HL-60/S4 treated with retinoic acid at 250 ng/mL for 4 days and 3 days (cell line): ENCODE data around the gene CAPN7.

ENCODE experiments used
- in situ Hi-C: fragments of 300-500 bp; cut with MboI; formaldehyde crosslinking; loops from 2 replicates; pipeline ENCODE4 v1.7.0; 2022; ENCODE audit warnings: low sequenced_read_pairs

CAPN7 gene

GRCh38 chr3:15243822-15244482 lies 37.9 kb downstream of the CAPN7 start:
- in situ Hi-C loops = no loop called here

GRCh38 chr3:15246186-15246585 lies 40.1 kb downstream of the CAPN7 start:
- in situ Hi-C loops = no loop called here

- in situ Hi-C loops = no loop called here
These were observed 47.1 kb downstream of the CAPN7 start for GRCh38 chr3:15253023-15253697.

- in situ Hi-C loops = no loop called here
These were observed 49.2 kb downstream of the CAPN7 start for GRCh38 chr3:15255215-15255614.

GRCh38 chr3:15256861-15257341 lies 50.9 kb downstream of the CAPN7 start:
- in situ Hi-C loops = no loop called here

- in situ Hi-C loops = no loop called here
These were observed 52.7 kb downstream of the CAPN7 start for GRCh38 chr3:15258720-15259119.

GRCh38 chr3:15260531-15260930 lies 54.5 kb downstream of the CAPN7 start:
- in situ Hi-C loops = loop anchor here (10.0 kb wide), 1 partner anchor 304 kb away; no protein-coding TSS in a partner anchor

- in situ Hi-C loops = loop anchor here (10.0 kb wide), 1 partner anchor 304 kb away; no protein-coding TSS in a partner anchor
These were observed 55.2 kb downstream of the CAPN7 start for GRCh38 chr3:15261274-15261673.

- in situ Hi-C loops = loop anchor here (10.0 kb wide), 1 partner anchor 303 kb away; no protein-coding TSS in a partner anchor
These were observed 56.0 kb downstream of the CAPN7 start for GRCh38 chr3:15262021-15262420.

- in situ Hi-C loops = loop anchor here (10.0 kb wide), 1 partner anchor 302 kb away; no protein-coding TSS in a partner anchor
These were observed 57.1 kb downstream of the CAPN7 start for GRCh38 chr3:15263120-15263519.

- in situ Hi-C loops = loop anchor here (10.0 kb wide), 1 partner anchor 301 kb away; no protein-coding TSS in a partner anchor
These were observed 57.9 kb downstream of the CAPN7 start for GRCh38 chr3:15263926-15264325.

- in situ Hi-C loops = loop anchor here (10.0 kb wide), 1 partner anchor 300 kb away; no protein-coding TSS in a partner anchor
These were observed 58.4 kb downstream of the CAPN7 start for GRCh38 chr3:15264486-15264885.

GRCh38 chr3:15265655-15266509 lies 59.8 kb downstream of the CAPN7 start:
- in situ Hi-C loops = loop anchor here (10.0 kb wide), 1 partner anchor 299 kb away; no protein-coding TSS in a partner anchor

GRCh38 chr3:15266510-15267376 lies 60.7 kb downstream of the CAPN7 start:
- in situ Hi-C loops = loop anchor here (10.0 kb wide), 1 partner anchor 298 kb away; no protein-coding TSS in a partner anchor

GRCh38 chr3:15267502-15267901 lies 61.5 kb downstream of the CAPN7 start:
- in situ Hi-C loops = loop anchor here (10.0 kb wide), 1 partner anchor 297 kb away; no protein-coding TSS in a partner anchor

- in situ Hi-C loops = loop anchor here (10.0 kb wide), 1 partner anchor 297 kb away; no protein-coding TSS in a partner anchor
These were observed 62.1 kb downstream of the CAPN7 start for GRCh38 chr3:15268033-15268631.

- in situ Hi-C loops = loop anchor here (10.0 kb wide), 1 partner anchor 295 kb away; no protein-coding TSS in a partner anchor
These were observed 63.3 kb downstream of the CAPN7 start for GRCh38 chr3:15269091-15269989.

- in situ Hi-C loops = loop anchor here (5.0 to 10.0 kb wide), 2 partner anchors 64 to 106 kb away; partner anchors contain the start of gene SH3BP5
These were observed 65.0 kb downstream of the CAPN7 start for GRCh38 chr3:15271030-15271429.
